H1 (cell line): ENCODE measurements around the gene IFNE. TPM values are rescaled to one million over a fixed set of nuclear protein-coding genes. Genes with fewer than 3 reads are reported as not detected.

Source experiments
- CTCF ChIA-PET: fragments of 300-600 bp; sonication (Branson Sonifier 250); formaldehyde crosslinking; loops from one replicate; lab custom pipeline; 2021; ENCODE audit not compliant: partially characterized antibody; lab: Charles Lee
- POLR2A ChIA-PET: fragments of 300-600 bp; sonication (Branson Sonifier 250); formaldehyde crosslinking; loops from one replicate; lab custom pipeline; 2021; ENCODE audit warnings: inconsistent platforms; ENCODE audit not compliant: partially characterized antibody; lab: Charles Lee
- DNase-seq, 2 experiments: peaks; one replicate each; pipeline versions ENCODE4 v3.0.0 to v3.0.0-alpha.2; 2010 to 2022; ENCODE audit warnings: low spot score in 2 of 2, low read depth in 1 of 2, mixed read lengths in 1 of 2
- FAIRE-seq: peaks from 2 replicates; lab custom pipeline; 2011; peaks lifted over from hg19 to GRCh38; lab: Jason Lieb, UNC
- H2AFZ ChIP-seq: 2 replicates; pipeline ENCODE4 v1.8.1; 2012; ENCODE audit warnings: low read length, inconsistent platforms
- H2AK5ac ChIP-seq: 2 replicates; pipeline ENCODE4 v1.6.1; 2013; ENCODE audit warnings: low read depth, low read length
- H2BK120ac ChIP-seq: replicated peaks from 2 replicates; pipeline ENCODE3; 2013; ENCODE audit warnings: low read depth, low read length, inconsistent platforms
- H2BK12ac ChIP-seq: 2 replicates; pipeline ENCODE4 v1.6.1; 2013; ENCODE audit warnings: low read depth, low read length
- H2BK15ac ChIP-seq: 2 replicates; pipeline ENCODE4 v1.6.1; 2013; ENCODE audit warnings: low read length
- H2BK20ac ChIP-seq: 2 replicates; pipeline ENCODE4 v1.6.1; 2013; ENCODE audit warnings: low read length
- H2BK5ac ChIP-seq: 2 replicates; pipeline ENCODE4 v1.6.1; 2013; ENCODE audit warnings: low read depth, low read length
- H3K14ac ChIP-seq: 2 replicates; pipeline ENCODE4 v1.6.1; 2013; ENCODE audit warnings: inconsistent platforms; ENCODE audit not compliant: insufficient read length
- H3K18ac ChIP-seq: 2 replicates; pipeline ENCODE4 v1.6.1; 2013; ENCODE audit warnings: low read length; ENCODE audit errors: extremely low read depth
- H3K23ac ChIP-seq: 2 replicates; pipeline ENCODE4 v1.6.1; 2013; ENCODE audit warnings: inconsistent platforms; ENCODE audit not compliant: insufficient read length
- H3K23me2 ChIP-seq: 2 replicates; pipeline ENCODE4 v1.6.1; 2013; ENCODE audit warnings: low read depth, low read length
- H3K27ac ChIP-seq: 2 replicates; pipeline ENCODE4 v1.6.1; 2011; ENCODE audit warnings: low read depth, low read length, inconsistent platforms
- H3K27me3 ChIP-seq, 4 experiments: replicated peaks in 1 of 4; 1 replicate in 1 of 4; 2 replicates in 3 of 4; pipeline versions ENCODE4 v1.6.1 to v1.8.1; 2011 to 2013; ENCODE audit warnings: low read length in 3 of 4, mild to moderate bottlenecking in 3 of 4, inconsistent platforms in 2 of 4, mixed read lengths in 2 of 4, moderate library complexity in 1 of 4; ENCODE audit not compliant: control insufficient read depth in 3 of 4, insufficient read depth in 3 of 4; ENCODE audit errors: extremely low read depth in 1 of 4
- H3K36me3 ChIP-seq, 4 experiments: 2 replicates each; pipeline versions ENCODE4 v1.6.1 to v1.8.1; 2011 to 2013; ENCODE audit warnings: mild to moderate bottlenecking in 4 of 4, low read length in 3 of 4, moderate library complexity in 2 of 4, control low read depth in 1 of 4, inconsistent platforms in 1 of 4; ENCODE audit not compliant: insufficient read depth in 4 of 4, control insufficient read depth in 2 of 4
- H3K4ac ChIP-seq: replicated peaks from 2 replicates; pipeline ENCODE3; 2013; ENCODE audit warnings: low read length, low read depth, mixed read lengths, inconsistent platforms; ENCODE audit not compliant: insufficient read length
- H3K4me1 ChIP-seq, 4 experiments: replicated peaks in 1 of 4; 1 replicate in 1 of 4; 2 replicates in 3 of 4; pipeline versions ENCODE4 v1.6.1 to v1.8.1; 2011 to 2013; ENCODE audit warnings: low read length in 3 of 4, inconsistent platforms in 2 of 4, mixed read lengths in 1 of 4; ENCODE audit not compliant: insufficient read depth in 4 of 4, control insufficient read depth in 3 of 4
- H3K4me2 ChIP-seq, 2 experiments: 2 replicates each; pipeline versions ENCODE4 v1.6.1 to v1.8.1; 2011 to 2013; ENCODE audit warnings: low read depth in 2 of 2, low read length in 2 of 2, control low read depth in 1 of 2, inconsistent platforms in 1 of 2, mild to moderate bottlenecking in 1 of 2; ENCODE audit not compliant: insufficient read depth in 1 of 2
- H3K4me3 ChIP-seq, 4 experiments: fragments of 200-600, 300-600 bp in 1 of 4; sonication (generic), shearing (Covaris generic), sonication (Bioruptor Twin) in 1 of 4; 2 replicates each; pipeline versions ENCODE4 v1.5.1 to v1.8.1; 2011 to 2016; ENCODE audit warnings: low read length in 4 of 4, low read depth in 3 of 4, control low read depth in 2 of 4, inconsistent platforms in 2 of 4, mild to moderate bottlenecking in 2 of 4, mixed read lengths in 1 of 4, moderate library complexity in 1 of 4; ENCODE audit not compliant: insufficient read depth in 2 of 4; ENCODE audit errors: extremely low read depth in 1 of 4
- H3K56ac ChIP-seq: replicated peaks from 2 replicates; pipeline ENCODE3; 2013; ENCODE audit warnings: low read depth, mild to moderate bottlenecking, mixed read lengths, low read length, inconsistent platforms; ENCODE audit not compliant: insufficient read length
- H3K79me1 ChIP-seq: 2 replicates; pipeline ENCODE4 v1.6.1; 2013; ENCODE audit warnings: low read depth, low read length, control low read depth
- H3K79me2 ChIP-seq, 2 experiments: 2 replicates each; pipeline versions ENCODE4 v1.6.1 to v1.8.1; 2012 to 2013; ENCODE audit warnings: low read length in 2 of 2, mild to moderate bottlenecking in 2 of 2, inconsistent platforms in 1 of 2; ENCODE audit not compliant: insufficient read depth in 2 of 2, control insufficient read depth in 1 of 2
- H3K9ac ChIP-seq, 4 experiments: replicated peaks in 1 of 4; 1 replicate in 1 of 4; 2 replicates in 3 of 4; pipeline versions ENCODE4 v1.6.1 to v1.8.1; 2011 to 2013; ENCODE audit warnings: low read depth in 3 of 4, low read length in 3 of 4, control low read depth in 2 of 4, mild to moderate bottlenecking in 2 of 4, moderate library complexity in 2 of 4, inconsistent platforms in 1 of 4; ENCODE audit errors: extremely low read depth in 1 of 4
- H3K9me3 ChIP-seq, 2 experiments: 2 replicates each; pipeline versions ENCODE4 v1.6.1 to v1.8.1; 2012 to 2013; ENCODE audit warnings: mild to moderate bottlenecking in 2 of 2, moderate library complexity in 2 of 2, control low read depth in 1 of 2, inconsistent platforms in 1 of 2, low read depth in 1 of 2, low read length in 1 of 2, mixed read lengths in 1 of 2; ENCODE audit not compliant: insufficient read depth in 2 of 2
- H4K20me1 ChIP-seq, 2 experiments: replicated peaks in 1 of 2; 2 replicates each; pipeline versions ENCODE3 to v1.8.1; 2011 to 2013; ENCODE audit warnings: inconsistent platforms in 2 of 2, low read length in 2 of 2, mild to moderate bottlenecking in 1 of 2; ENCODE audit not compliant: insufficient read depth in 2 of 2, control insufficient read depth in 1 of 2
- H4K5ac ChIP-seq: 2 replicates; pipeline ENCODE4 v1.6.1; 2013; ENCODE audit warnings: low read length, low read depth, mixed read lengths, inconsistent platforms; ENCODE audit not compliant: insufficient read length
- H4K8ac ChIP-seq: 2 replicates; pipeline ENCODE4 v1.8.0; 2013; ENCODE audit warnings: mild to moderate bottlenecking, moderate library complexity, low read length, inconsistent platforms; ENCODE audit not compliant: insufficient read depth; ENCODE audit errors: extremely low read depth
- H4K91ac ChIP-seq: replicated peaks from 2 replicates; pipeline ENCODE3; 2013; ENCODE audit warnings: low read length, mixed read lengths, inconsistent platforms; ENCODE audit not compliant: insufficient read length
- NANOG ChIP-seq: IDR thresholded peaks from 2 replicates; pipeline ENCODE4 v1.6.1; 2011; ENCODE audit warnings: low read length, low read depth, mild to moderate bottlenecking, inconsistent platforms; ENCODE audit not compliant: insufficient read depth, poor library complexity, severe bottlenecking
- POLR2A ChIP-seq, 2 experiments: IDR thresholded peaks; 1 replicate in 1 of 2; 2 replicates in 1 of 2; pipeline ENCODE4 v1.6.1; 2011; ENCODE audit warnings: low read depth in 2 of 2, low read length in 2 of 2, mild to moderate bottlenecking in 2 of 2; ENCODE audit errors: control extremely low read depth in 1 of 2
- SAP30 ChIP-seq: fragments of 300-600 bp; sonication (generic); IDR thresholded peaks from 2 replicates; pipeline ENCODE4 v1.7.1; 2012; ENCODE audit warnings: low read length, moderate library complexity, mild to moderate bottlenecking, inconsistent platforms; ENCODE audit not compliant: insufficient read depth, insufficient replicate concordance
- SUZ12 ChIP-seq: fragments of 200-600 bp; sonication (generic); IDR thresholded peaks from 2 replicates; pipeline ENCODE4 v1.6.1; 2012; ENCODE audit warnings: mild to moderate bottlenecking, inconsistent platforms, low read length, moderate library complexity, mixed read lengths
- ZNF274 ChIP-seq: IDR thresholded peaks from 2 replicates; pipeline ENCODE4 v1.7.0; 2012; ENCODE audit warnings: low read length, borderline replicate concordance; ENCODE audit errors: extremely low read depth
- WGBS, 2 experiments: shearing (Covaris generic) in 1 of 2; methylation state at CpG; one replicate each; pipeline versions ENCODE4 v1.1.6 to v1.1.7; 2013 to 2015; ENCODE audit warnings: low lambda C conversion rate in 2 of 2, mixed read lengths in 2 of 2, inconsistent platforms in 1 of 2, low coverage in 1 of 2, missing lambda C conversion rate in 1 of 2; ENCODE audit not compliant: insufficient replicate concordance in 2 of 2, insufficient coverage in 1 of 2, insufficient read length in 1 of 2; ENCODE audit errors: extremely low coverage in 1 of 2, missing lambda C conversion rate in 1 of 2; 5-methylcytosine and 5-hydroxymethylcytosine counted together
- polyA plus RNA-seq, 7 experiments: library from polyadenylated mRNA; depleted of rRNA in 3 of 7; stranded (reverse) in 5 of 7; unstranded in 2 of 7; fragments of >200 nt in 5 of 7; fragments of 200-250 nt in 2 of 7; gene quantifications; 1 replicate in 5 of 7; 2 replicates in 1 of 7; 4 replicates in 1 of 7; pipeline versions ENCODE4 v1.2.1 to v1.2.3, GENCODE V29; 2011 to 2013; ENCODE audit warnings: missing spikeins in 2 of 7, mixed read lengths in 2 of 7
- total RNA-seq: library from RNA; stranded (reverse); fragmentation: NEBNext Ultra II Directional; extraction: Animal tissue kit (Norgen Biotek cat#: 25700); gene quantifications from 2 replicates; pipeline ENCODE4 v1.2.1, GENCODE V29; 2021
- TF ChIP-seq, protein P1 (sequence below): IDR thresholded peaks from 2 replicates; pipeline ENCODE4 v1.6.1; 2011; ENCODE audit warnings: low read depth, mild to moderate bottlenecking, low read length; ENCODE audit not compliant: insufficient read depth

IFNE gene
- total and polyA plus RNA-seq, 2 of the 8 experiments (the other 6 are each of a cell fraction or from before 2014, with no cell fraction given) = 0.08 TPM; not detected in 1

DNA sequence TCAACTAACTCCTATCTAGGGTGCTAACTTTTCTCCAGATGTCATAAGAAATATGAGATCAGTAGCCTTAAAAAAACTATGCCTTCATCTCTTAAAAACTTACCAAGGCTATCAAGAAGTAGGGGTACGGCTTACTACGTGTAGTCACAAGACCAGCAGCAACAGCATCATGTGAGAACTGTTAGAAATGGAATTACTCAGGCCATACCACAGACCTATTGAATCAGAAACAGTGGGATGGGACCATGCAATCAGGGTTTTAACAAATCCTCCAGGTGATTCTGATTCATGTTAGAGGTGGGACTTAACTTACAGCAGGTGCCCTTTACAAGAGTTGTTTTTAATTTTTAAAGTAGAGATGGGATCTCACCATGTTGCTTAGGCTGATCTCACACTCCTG is 4.6 kb downstream of the IFNE start:
- H4K20me1 ChIP-seq = no peaks in the 10 kb centered on the region
- H3K27me3 ChIP-seq = no peaks in the 10 kb centered on the region
- POLR2A ChIA-PET = no interaction called here
- H2BK12ac ChIP-seq = no peak overlapping the region
- H2AFZ ChIP-seq = no peak overlapping the region
- H2BK5ac ChIP-seq = no peak overlapping the region
- no peak overlapping the region for H4K91ac ChIP-seq
- no peak overlapping the region for H3K9ac ChIP-seq
- no peak overlapping the region for H3K27ac ChIP-seq
- no peaks in the 10 kb centered on the region for H3K9me3 ChIP-seq
- no peaks in the 10 kb centered on the region for H3K4me1 ChIP-seq
- no peak overlapping the region for H4K5ac ChIP-seq
- no peak overlapping the region for H2AK5ac ChIP-seq
- no peak overlapping the region for H3K23ac ChIP-seq
- no peaks in the 10 kb centered on the region for H3K79me2 ChIP-seq
- 100% methylated on average over 2 of the region's 2 CpGs; no CpG with 5 or more reads in 1 of the 2 experiments for WGBS, 2 experiments
- no peaks in the 10 kb centered on the region for H3K23me2 ChIP-seq
- no peak overlapping the region for H3K4me3 ChIP-seq
- H3K56ac ChIP-seq = no peak overlapping the region
- no peak overlapping the region for H4K8ac ChIP-seq
- H2BK20ac ChIP-seq = no peak overlapping the region
- CTCF ChIA-PET = interaction anchor here (0.6 kb wide), 1 partner anchor 240 kb away, joined by 5 read pairs; no protein-coding TSS in a partner anchor
- no peak for DNase-seq
- no peak overlapping the region for H3K18ac ChIP-seq
- no peak for TF ChIP-seq SAP30
- no peak for TF ChIP-seq SUZ12
- no peak for TF ChIP-seq POLR2A (IDR thresholded peaks at IDR 0.05; ENCODE audit: control extremely low read depth in 1 of 2, low read depth in 2 of 2, low read length in 2 of 2)
- TF ChIP-seq NANOG = no peak
- no peak for TF ChIP-seq ZNF274
- TF ChIP-seq, protein P1, sequence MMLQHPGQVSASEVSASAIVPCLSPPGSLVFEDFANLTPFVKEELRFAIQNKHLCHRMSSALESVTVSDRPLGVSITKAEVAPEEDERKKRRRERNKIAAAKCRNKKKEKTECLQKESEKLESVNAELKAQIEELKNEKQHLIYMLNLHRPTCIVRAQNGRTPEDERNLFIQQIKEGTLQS = no peak
- TF ChIP-seq, all 59 proteins: peak for 0
- no peak overlapping the region for H2BK15ac ChIP-seq
- H2BK120ac ChIP-seq = no peak overlapping the region
- no peak overlapping the region for H3K4ac ChIP-seq
- H3K4me2 ChIP-seq = no peak overlapping the region
- no peaks in the 10 kb centered on the region for H3K36me3 ChIP-seq
- no peak overlapping the region for H3K14ac ChIP-seq
- FAIRE-seq = no peak
- no peaks in the 10 kb centered on the region for H3K79me1 ChIP-seq
